Tibial artery (tissue), 4 donors: Measurements from ENCODE around the gene ZNF14.

Experiments
- DNase-seq, 2 donors: peaks; one replicate each; pipeline ENCODE4 v3.0.0-alpha.2; 2019
- H3K27ac ChIP-seq, 2 donors: fragments of 200-600 bp; sonication (generic) in 1 of 2; 1 replicate in 1 of 2; 2 replicates in 1 of 2; pipeline ENCODE4 v1.5.1; 2018 to 2019; ENCODE audit warnings: mild to moderate bottlenecking in 1 of 2
- H3K27me3 ChIP-seq, 2 donors: fragments of 200-600 bp; sonication (generic) in 1 of 2; one replicate each; pipeline versions ENCODE4 v1.5.1 to v1.6.0; 2016 to 2019
- H3K36me3 ChIP-seq, 3 donors: fragments of 200-600 bp; sonication (generic) in 2 of 3; one replicate each; pipeline ENCODE4 v1.5.1; 2016 to 2019; ENCODE audit warnings: mild to moderate bottlenecking in 2 of 3
- H3K4me1 ChIP-seq, 4 donors: fragments of 200-600 bp; sonication (generic) in 2 of 4; 1 replicate in 3 of 4; 2 replicates in 1 of 4; pipeline ENCODE4 v1.5.1; 2016 to 2019
- H3K4me3 ChIP-seq, 2 donors: fragments of 200-600 bp; sonication (generic) in 1 of 2; 1 replicate in 1 of 2; 2 replicates in 1 of 2; pipeline ENCODE4 v1.5.1; 2018 to 2019; ENCODE audit warnings: mild to moderate bottlenecking in 2 of 2
- H3K9me3 ChIP-seq, 3 donors: fragments of 200-600 bp; sonication (generic) in 1 of 3; one replicate each; pipeline ENCODE4 v1.5.1; 2016 to 2019
- CTCF ChIP-seq, 2 experiments: fragments of 200-600 bp in 1 of 2; fragments of 450-650 bp in 1 of 2; IDR thresholded peaks; one replicate each; pipeline ENCODE4 v1.5.1; 2017 to 2019; ENCODE audit warnings: antibody characterized with exemption in 2 of 2, mild to moderate bottlenecking in 1 of 2, moderate library complexity in 1 of 2
- intact Hi-C: fragments of 100-400 bp; cut with DNase I; formaldehyde crosslinking; loops from one replicate; pipeline ENCODE4 v1.15.0; 2023; ENCODE audit warnings: low total_unique reads

ZNF14 gene

GRCh38 chr19:19679176-19680073 is 53.5 kb downstream of the ZNF14 start:
- no peak for TF ChIP-seq CTCF (IDR thresholded peaks at IDR 0.05)
- intact Hi-C loops, result no loop called here
- H3K9me3 ChIP-seq, result peaks cover 0 to 49% (median 0%) of the 10 kb centered on the region in 3 donors
- peaks cover 60 to 73% (median 66%) of the 10 kb centered on the region in 3 donors for H3K36me3 ChIP-seq
- H3K4me3 ChIP-seq, result no peak overlapping the region
- no peak for DNase-seq
- no peaks in the 10 kb centered on the region for H3K4me1 ChIP-seq
- no peak overlapping the region for H3K27ac ChIP-seq
- H3K27me3 ChIP-seq, result no peaks in the 10 kb centered on the region

- Histone ChIP-seq H3K4me3 (no peak overlapping the region), H3K27me3 (no peaks in the 10 kb centered on the region), H3K27ac (no peak overlapping the region), H3K4me1 (no peaks in the 10 kb centered on the region), H3K9me3 (peaks cover 0 to 31% (median 0%) of the 10 kb centered on the region in 3 donors), H3K36me3 (peaks cover 69 to 77% (median 74%) of the 10 kb centered on the region in 3 donors)
- no peak for TF ChIP-seq CTCF (IDR thresholded peaks at IDR 0.05)
- intact Hi-C loops, result no loop called here
- peak in 1 of 2 donors; percentile 51 for DNase-seq
Measured at GRCh38 chr19:19677579-19677978, 55.3 kb downstream of the ZNF14 start.

- H3K27ac ChIP-seq, result no peak overlapping the region
- peaks cover 0 to 12% (median 6%) of the 10 kb centered on the region in 4 donors for H3K4me1 ChIP-seq
- H3K9me3 ChIP-seq, result peaks cover 0 to 13% (median 0%) of the 10 kb centered on the region in 3 donors
- H3K27me3 ChIP-seq, result no peaks in the 10 kb centered on the region
- no peak for TF ChIP-seq CTCF (IDR thresholded peaks at IDR 0.05)
- H3K4me3 ChIP-seq, result no peak overlapping the region
- peak in 1 of 2 donors; percentile 17 for DNase-seq
- intact Hi-C loops, result no loop called here
- H3K36me3 ChIP-seq, result peaks cover 41 to 57% (median 56%) of the 10 kb centered on the region in 3 donors
Measured at GRCh38 chr19:19674315-19674714, 58.6 kb downstream of the ZNF14 start.

- peaks cover 27 to 43% (median 41%) of the 10 kb centered on the region in 3 donors for H3K36me3 ChIP-seq
- H3K9me3 ChIP-seq, result no peaks in the 10 kb centered on the region
- peaks cover 0 to 18% (median 10%) of the 10 kb centered on the region in 4 donors for H3K4me1 ChIP-seq
- H3K27ac ChIP-seq, result no peak overlapping the region
- intact Hi-C loops, result no loop called here
- no peak overlapping the region for H3K4me3 ChIP-seq
- no peaks in the 10 kb centered on the region for H3K27me3 ChIP-seq
- no peak for DNase-seq
- TF ChIP-seq CTCF (IDR thresholded peaks at IDR 0.05), result no peak
Measured at GRCh38 chr19:19672816-19673215, 60.1 kb downstream of the ZNF14 start.

- H3K27ac ChIP-seq, result no peak overlapping the region
- TF ChIP-seq CTCF (IDR thresholded peaks at IDR 0.05), result no peak
- no peaks in the 10 kb centered on the region for H3K27me3 ChIP-seq
- no peaks in the 10 kb centered on the region for H3K9me3 ChIP-seq
- peaks cover 0 to 18% (median 10%) of the 10 kb centered on the region in 4 donors for H3K4me1 ChIP-seq
- intact Hi-C loops, result no loop called here
- H3K36me3 ChIP-seq, result peaks cover 18 to 24% (median 19%) of the 10 kb centered on the region in 3 donors
- DNase-seq, result no peak
- no peak overlapping the region for H3K4me3 ChIP-seq
Measured at GRCh38 chr19:19670070-19670551, 62.8 kb downstream of the ZNF14 start.
